Calu3 (cell line): Measurements from ENCODE around the gene ERFL. TPM values are rescaled to one million over a fixed set of nuclear protein-coding genes. Genes with fewer than 3 reads are reported as not detected.

Experiments
- Bru-seq: library from RNA; stranded (reverse); fragments of 400-500 nt; gene quantifications from one replicate; lab custom pipeline; 2021; lab: Mats Ljungman, UMichigan
- BruChase-seq, 2 experiments: library from RNA; stranded (reverse); fragments of 400-500 nt; gene quantifications; one replicate each; lab custom pipeline; 2021; lab: Mats Ljungman, UMichigan
- BruUV-seq: library from RNA; stranded (reverse); fragments of 400-500 nt; replicated peaks from 2 replicates; lab custom pipeline; 2021; lab: Mats Ljungman, UMichigan
- CTCF ChIA-PET: fragments of 300-600 bp; sonication (Branson Sonifier 250); formaldehyde crosslinking; loops from one replicate; lab custom pipeline; 2022; ENCODE audit warnings: antibody characterized with exemption; lab: Charles Lee
- DNase-seq: peaks from one replicate; pipeline ENCODE4 v3.0.0; 2022
- H3K27ac Mint-ChIP-seq: one replicate; pipeline ENCODE4 v1.8.0; 2022; ENCODE audit warnings: mixed read lengths; ENCODE audit not compliant: unreplicated experiment
- H3K27me3 Mint-ChIP-seq: one replicate; pipeline ENCODE4 v1.8.0; 2022; ENCODE audit warnings: mixed read lengths; ENCODE audit not compliant: unreplicated experiment
- H3K36me3 Mint-ChIP-seq: one replicate; pipeline ENCODE4 v1.8.0; 2022; ENCODE audit warnings: mild to moderate bottlenecking, moderate library complexity, mixed read lengths; ENCODE audit not compliant: insufficient read depth, unreplicated experiment
- H3K4me1 Mint-ChIP-seq: one replicate; pipeline ENCODE4 v1.8.0; 2022; ENCODE audit warnings: mild to moderate bottlenecking, low read depth, mixed read lengths; ENCODE audit not compliant: unreplicated experiment
- H3K4me3 Mint-ChIP-seq: one replicate; pipeline ENCODE4 v1.8.0; 2022; ENCODE audit warnings: mild to moderate bottlenecking, low read depth, moderate library complexity, mixed read lengths; ENCODE audit not compliant: unreplicated experiment
- H3K9me3 Mint-ChIP-seq: one replicate; pipeline ENCODE4 v1.8.0; 2022; ENCODE audit warnings: low read depth, mixed read lengths; ENCODE audit not compliant: unreplicated experiment
- intact Hi-C: fragments of 100-400 bp; cut with micrococcal nuclease; formaldehyde crosslinking; loops from one replicate; pipeline ENCODE4 v1.10.0; 2022; ENCODE audit not compliant: unreplicated experiment
- long read RNA-seq: library from polyadenylated mRNA; stranded (forward); transcript quantifications from one replicate; pipeline ENCODE4 v2.0.0, GENCODE V29; 2022
- total RNA-seq: library from RNA; stranded (reverse); gene quantifications from 2 replicates; pipeline ENCODE4 v1.2.3, GENCODE V29; 2022
- TF ChIP-seq, protein P1 (sequence below): fragments of 200-600 bp; IDR thresholded peaks from one replicate; pipeline ENCODE4 v1.8.0; 2022; ENCODE audit warnings: antibody characterized with exemption; ENCODE audit not compliant: unreplicated experiment

ERFL gene
- total RNA-seq = 0.21 and 0.29 TPM in 2 replicates
- percentile 19 among the genes with signal in this experiment for Bru-seq, nascent RNA
- BruChase-seq, experiment 1, labeled RNA remaining after a 6-hour chase = percentile 31 among the genes with signal in this experiment
- percentile 31 among the genes with signal in this experiment for BruChase-seq, experiment 2, labeled RNA remaining after a 2-hour chase
- long read RNA-seq = 0 reads

DNA sequence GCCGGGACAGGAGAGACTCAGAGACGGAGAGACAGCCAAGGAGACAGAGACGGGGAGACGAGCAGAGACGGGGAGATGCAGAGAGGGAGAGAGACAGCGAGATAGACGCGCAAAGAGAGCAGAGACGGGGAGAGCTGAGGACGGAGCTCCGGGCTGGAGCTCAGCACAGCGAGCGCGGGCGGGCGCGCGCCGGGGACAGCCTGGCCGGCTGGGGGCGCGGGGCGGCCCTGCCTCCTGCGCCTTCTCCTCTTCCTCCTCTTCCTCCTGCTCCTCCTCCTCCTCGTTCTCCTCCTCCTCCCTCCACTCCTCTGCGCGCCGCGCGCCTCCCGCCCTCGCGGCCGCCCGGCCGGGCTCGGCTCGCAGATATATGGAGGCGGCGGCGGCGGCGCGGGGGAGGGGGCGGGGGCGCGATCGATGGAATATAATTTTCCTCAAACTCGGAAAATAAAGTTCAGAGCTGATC is at the start of gene ERFL:
Gene ERFL, minus strand, starts transcription at position 229 of the 463 bp plus-strand sequence. CDS start 15,530 bp downstream, outside the sequence.
- peaks cover 17% of the 10 kb centered on the region for H3K4me1 Mint-ChIP-seq
- H3K4me3 Mint-ChIP-seq = no peak within 1 kb of the TSS
- peaks cover 11% of the 10 kb centered on the region for H3K36me3 Mint-ChIP-seq
- intact Hi-C loops = no loop called here
- no peaks in the 10 kb centered on the region for H3K27me3 Mint-ChIP-seq
- H3K27ac Mint-ChIP-seq = no peak within 1 kb of the TSS
- CTCF ChIA-PET = interaction anchor here (0.6 to 1.0 kb wide), 4 partner anchors 16 to 625 kb away, joined by 3 to 5 read pairs (median 4); no protein-coding TSS in a partner anchor
- TF ChIP-seq, protein P1, sequence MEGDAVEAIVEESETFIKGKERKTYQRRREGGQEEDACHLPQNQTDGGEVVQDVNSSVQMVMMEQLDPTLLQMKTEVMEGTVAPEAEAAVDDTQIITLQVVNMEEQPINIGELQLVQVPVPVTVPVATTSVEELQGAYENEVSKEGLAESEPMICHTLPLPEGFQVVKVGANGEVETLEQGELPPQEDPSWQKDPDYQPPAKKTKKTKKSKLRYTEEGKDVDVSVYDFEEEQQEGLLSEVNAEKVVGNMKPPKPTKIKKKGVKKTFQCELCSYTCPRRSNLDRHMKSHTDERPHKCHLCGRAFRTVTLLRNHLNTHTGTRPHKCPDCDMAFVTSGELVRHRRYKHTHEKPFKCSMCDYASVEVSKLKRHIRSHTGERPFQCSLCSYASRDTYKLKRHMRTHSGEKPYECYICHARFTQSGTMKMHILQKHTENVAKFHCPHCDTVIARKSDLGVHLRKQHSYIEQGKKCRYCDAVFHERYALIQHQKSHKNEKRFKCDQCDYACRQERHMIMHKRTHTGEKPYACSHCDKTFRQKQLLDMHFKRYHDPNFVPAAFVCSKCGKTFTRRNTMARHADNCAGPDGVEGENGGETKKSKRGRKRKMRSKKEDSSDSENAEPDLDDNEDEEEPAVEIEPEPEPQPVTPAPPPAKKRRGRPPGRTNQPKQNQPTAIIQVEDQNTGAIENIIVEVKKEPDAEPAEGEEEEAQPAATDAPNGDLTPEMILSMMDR = no peak
- BruUV-seq = no TSS peak
- DNase-seq = no peak
- H3K9me3 Mint-ChIP-seq = no peaks in the 10 kb centered on the region

DNA sequence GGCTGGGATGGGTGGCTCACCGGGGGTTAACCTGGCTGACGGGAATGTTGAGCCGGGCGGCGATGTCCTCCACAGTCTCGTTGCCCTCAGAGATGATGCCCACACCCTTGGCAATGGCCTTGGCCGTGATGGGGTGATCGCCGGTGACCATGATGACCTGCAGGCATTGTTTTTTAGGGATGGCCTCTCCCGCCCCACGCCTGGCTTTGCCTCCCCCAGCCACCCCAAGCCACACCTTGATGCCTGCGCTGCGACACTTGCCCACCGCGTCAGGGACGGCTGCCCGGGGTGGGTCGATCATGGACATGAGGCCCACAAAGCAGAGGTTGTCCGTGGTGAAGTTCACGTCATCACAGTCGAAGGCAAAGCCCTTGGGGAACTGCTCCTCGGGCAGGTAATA is 49.7 kb upstream of the ERFL start:
- H3K36me3 Mint-ChIP-seq = no peaks in the 10 kb centered on the region
- intact Hi-C loops = no loop called here
- TF ChIP-seq, protein P1 = no peak
- peaks cover 87% of the 10 kb centered on the region for H3K27me3 Mint-ChIP-seq
- BruUV-seq = no TSS peak
- H3K9me3 Mint-ChIP-seq = no peaks in the 10 kb centered on the region
- H3K27ac Mint-ChIP-seq = no peak overlapping the region
- H3K4me3 Mint-ChIP-seq = no peak overlapping the region
- no peak for DNase-seq
- CTCF ChIA-PET = no interaction called here
- H3K4me1 Mint-ChIP-seq = no peaks in the 10 kb centered on the region

DNA sequence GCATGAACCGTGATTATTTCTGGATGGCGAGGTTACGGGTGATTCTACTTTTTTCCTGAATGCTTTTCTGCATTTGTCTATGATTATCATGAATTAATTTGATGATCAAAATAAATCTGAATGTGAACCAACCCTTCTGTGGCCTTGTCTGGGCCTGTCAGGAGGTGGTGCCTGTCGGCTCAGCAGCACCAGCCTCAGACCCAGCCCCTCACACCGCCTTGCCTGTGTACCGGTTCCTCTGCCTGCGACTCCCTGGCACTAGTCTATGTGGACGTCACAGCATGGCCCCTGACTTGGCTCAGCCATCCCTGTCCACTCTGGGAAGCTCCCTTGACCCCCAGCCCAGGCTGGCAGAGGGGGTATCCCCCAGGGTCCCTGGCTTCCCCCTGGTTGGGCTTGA is 46.4 kb upstream of the ERFL start:
- H3K27me3 Mint-ChIP-seq = peaks cover 84% of the 10 kb centered on the region
- CTCF ChIA-PET = no interaction called here
- H3K4me1 Mint-ChIP-seq = no peaks in the 10 kb centered on the region
- DNase-seq = no peak
- TF ChIP-seq, protein P1 = no peak
- H3K9me3 Mint-ChIP-seq = no peaks in the 10 kb centered on the region
- no TSS peak for BruUV-seq
- no peak overlapping the region for H3K27ac Mint-ChIP-seq
- no peaks in the 10 kb centered on the region for H3K36me3 Mint-ChIP-seq
- intact Hi-C loops = no loop called here
- no peak overlapping the region for H3K4me3 Mint-ChIP-seq

DNA sequence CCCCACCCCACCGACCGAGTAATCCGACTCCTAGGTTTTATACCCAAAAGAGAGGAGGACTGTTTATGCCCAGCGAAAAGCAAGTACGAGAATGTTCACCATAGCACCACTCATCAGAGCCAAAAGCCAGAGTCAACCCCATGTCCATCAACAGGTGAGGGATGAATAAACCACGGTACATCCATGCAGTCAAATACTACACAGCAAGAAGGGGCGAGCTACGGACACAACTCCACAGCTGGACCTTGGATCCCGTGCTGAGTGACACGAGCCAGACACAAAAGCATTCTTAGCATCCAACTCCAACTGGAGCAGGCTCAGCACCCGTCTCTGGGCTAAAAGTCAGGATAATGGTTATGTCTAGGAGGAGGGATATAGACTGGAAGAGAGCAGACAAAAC is 43.1 kb upstream of the ERFL start:
- TF ChIP-seq, protein P1 = no peak
- intact Hi-C loops = no loop called here
- no peaks in the 10 kb centered on the region for H3K4me1 Mint-ChIP-seq
- CTCF ChIA-PET = no interaction called here
- H3K36me3 Mint-ChIP-seq = no peaks in the 10 kb centered on the region
- no peak overlapping the region for H3K27ac Mint-ChIP-seq
- no peak overlapping the region for H3K4me3 Mint-ChIP-seq
- no TSS peak for BruUV-seq
- no peaks in the 10 kb centered on the region for H3K9me3 Mint-ChIP-seq
- H3K27me3 Mint-ChIP-seq = peaks cover 84% of the 10 kb centered on the region
- no peak for DNase-seq
